LNCaP clone FGC (cell line): ENCODE results near the gene APOL2.
"Not testable (repeated sequence)": the region's sequence is repeated elsewhere in the genome, so short reads cannot be mapped to it uniquely, and the experiment has no call there.

Source experiments
- DNase-seq: peaks from one replicate; pipeline ENCODE4 v3.0.0-alpha.2; 2011; ENCODE audit warnings: low read depth
- H3K4me3 ChIP-seq: 2 replicates; pipeline ENCODE4 v1.5.1; 2011; ENCODE audit warnings: mild to moderate bottlenecking, low read depth, low read length, control low read depth
- TF ChIP-seq, protein P1 (sequence below): IDR thresholded peaks from 2 replicates; pipeline ENCODE4 v1.5.1; 2012; ENCODE audit warnings: mild to moderate bottlenecking; ENCODE audit not compliant: control insufficient read depth, insufficient read depth; ENCODE audit errors: extremely low read depth

The APOL2 gene

DNA sequence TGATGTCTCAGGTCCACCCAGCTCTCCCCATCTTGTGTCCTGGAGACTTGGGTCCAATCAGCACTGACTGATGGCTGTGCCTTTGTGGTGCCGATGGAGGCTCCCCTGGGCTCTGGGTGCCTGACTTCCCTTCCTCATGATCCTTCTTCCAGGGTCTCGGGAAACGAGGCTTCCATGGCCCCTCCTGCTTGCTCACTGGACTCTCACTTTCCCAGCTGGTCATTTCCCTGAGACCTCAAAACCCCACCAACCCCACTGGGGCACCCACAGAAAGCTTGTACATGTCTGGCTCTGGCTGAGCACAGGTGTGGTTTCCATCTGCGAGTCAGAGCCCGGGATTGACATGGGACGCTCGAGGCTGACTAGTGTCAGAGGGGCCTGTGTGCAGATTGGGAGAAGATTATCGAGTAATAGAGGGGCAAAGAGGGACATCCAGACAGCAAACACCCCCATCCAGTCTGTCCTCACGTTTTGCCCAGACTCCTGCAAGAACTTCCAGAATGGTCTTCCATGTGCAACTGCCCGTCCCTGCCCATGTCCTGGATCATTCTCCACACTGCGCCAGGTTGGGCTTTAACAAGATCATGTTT lies 28.7 kb upstream of the APOL2 start:
- H3K4me3 ChIP-seq = no peak overlapping the region
- TF ChIP-seq, protein P1, sequence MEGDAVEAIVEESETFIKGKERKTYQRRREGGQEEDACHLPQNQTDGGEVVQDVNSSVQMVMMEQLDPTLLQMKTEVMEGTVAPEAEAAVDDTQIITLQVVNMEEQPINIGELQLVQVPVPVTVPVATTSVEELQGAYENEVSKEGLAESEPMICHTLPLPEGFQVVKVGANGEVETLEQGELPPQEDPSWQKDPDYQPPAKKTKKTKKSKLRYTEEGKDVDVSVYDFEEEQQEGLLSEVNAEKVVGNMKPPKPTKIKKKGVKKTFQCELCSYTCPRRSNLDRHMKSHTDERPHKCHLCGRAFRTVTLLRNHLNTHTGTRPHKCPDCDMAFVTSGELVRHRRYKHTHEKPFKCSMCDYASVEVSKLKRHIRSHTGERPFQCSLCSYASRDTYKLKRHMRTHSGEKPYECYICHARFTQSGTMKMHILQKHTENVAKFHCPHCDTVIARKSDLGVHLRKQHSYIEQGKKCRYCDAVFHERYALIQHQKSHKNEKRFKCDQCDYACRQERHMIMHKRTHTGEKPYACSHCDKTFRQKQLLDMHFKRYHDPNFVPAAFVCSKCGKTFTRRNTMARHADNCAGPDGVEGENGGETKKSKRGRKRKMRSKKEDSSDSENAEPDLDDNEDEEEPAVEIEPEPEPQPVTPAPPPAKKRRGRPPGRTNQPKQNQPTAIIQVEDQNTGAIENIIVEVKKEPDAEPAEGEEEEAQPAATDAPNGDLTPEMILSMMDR = no peak
- DNase-seq = no peak

GRCh38 chr22:36267058-36267457 lies 27.7 kb upstream of the APOL2 start:
- no peak for DNase-seq
- H3K4me3 ChIP-seq = no peak overlapping the region
- TF ChIP-seq, protein P1 = no peak

GRCh38 chr22:36263886-36264664 lies 24.7 kb upstream of the APOL2 start:
- not testable (repeated sequence) for H3K4me3 ChIP-seq, DNase-seq

DNA sequence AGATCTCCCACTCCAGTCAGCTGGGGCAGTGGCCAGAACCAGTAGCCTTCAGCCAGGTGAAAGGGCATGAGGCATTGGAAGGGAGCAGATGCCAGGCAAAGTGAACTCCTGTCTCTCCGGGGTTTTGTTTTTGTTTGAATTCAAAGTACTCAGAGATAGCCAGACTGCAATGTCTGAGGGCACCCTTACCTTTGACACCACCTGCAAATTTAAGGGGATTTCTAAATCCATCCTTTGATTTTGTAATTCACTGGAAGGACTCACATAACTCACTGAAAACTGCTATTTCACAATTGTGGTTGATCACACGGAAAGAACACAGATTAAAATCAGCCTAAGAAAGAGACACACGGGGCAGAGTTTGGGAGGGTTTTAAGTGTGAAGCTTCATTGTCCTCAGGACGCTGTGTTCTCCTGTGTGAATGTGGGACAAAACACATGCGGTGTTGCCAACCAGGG lies 23.9 kb upstream of the APOL2 start:
- DNase-seq, H3K4me3 ChIP-seq: not testable (repeated sequence)

- not testable (repeated sequence) for H3K4me3 ChIP-seq, DNase-seq
Observed at GRCh38 chr22:36262307-36262706, 23.0 kb upstream of the APOL2 start.

GRCh38 chr22:36261675-36262074 lies 22.3 kb upstream of the APOL2 start:
- not testable (repeated sequence) for DNase-seq, H3K4me3 ChIP-seq

DNA sequence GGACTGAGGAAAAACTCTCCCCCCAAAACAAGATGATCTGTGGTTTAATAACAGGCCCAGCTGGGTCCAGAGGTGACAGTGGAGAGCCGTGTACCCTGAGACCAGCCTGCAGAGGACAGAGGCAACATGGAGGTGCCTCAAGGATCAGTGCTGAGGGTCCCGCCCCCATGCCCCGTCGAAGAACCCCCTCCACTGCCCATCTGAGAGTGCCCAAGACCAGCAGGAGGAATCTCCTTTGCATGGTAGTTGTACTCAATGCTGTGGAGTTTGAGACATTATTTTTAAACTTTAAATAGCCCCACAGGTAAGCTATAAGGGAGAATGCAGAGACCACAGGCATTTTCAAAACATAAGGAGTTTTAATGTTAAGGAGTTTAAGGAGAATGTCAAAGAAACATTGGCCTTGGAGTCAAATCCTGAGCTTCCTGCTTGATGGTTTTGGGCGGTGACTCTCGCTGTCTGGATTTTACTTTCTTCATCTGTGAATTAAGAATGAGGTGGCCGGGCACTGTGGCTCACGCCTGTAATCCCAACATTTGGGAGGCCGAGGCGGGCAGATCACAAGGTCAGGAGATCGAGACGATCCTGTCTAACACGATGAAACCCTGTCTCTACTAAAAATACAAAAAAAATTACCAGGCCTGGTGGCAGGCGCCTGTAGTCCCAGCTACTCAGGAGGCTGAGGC lies 20.4 kb upstream of the APOL2 start:
- TF ChIP-seq, protein P1 = no peak
- H3K4me3 ChIP-seq = no peak overlapping the region
- no peak for DNase-seq

- DNase-seq = no peak
- no peak overlapping the region for H3K4me3 ChIP-seq
- TF ChIP-seq, protein P1 = no peak
Observed at GRCh38 chr22:36258701-36259614, 19.6 kb upstream of the APOL2 start.
